ENCODE data around the gene CKAP4. TPM values are rescaled to one million over a fixed set of nuclear protein-coding genes. Genes with fewer than 3 reads are reported as not detected.

Gene CKAP4
- total and polyA plus RNA-seq, 2 experiments from 2014 or later = 32.3 to 58.8 TPM

- H3K4me3 ChIP-seq = no peak overlapping the region
- DNase-seq (ENCODE audit: low spot score) (no peak), ATAC-seq (no peak)
- no peak overlapping the region for H2AFZ ChIP-seq
- no peak overlapping the region for H3K4me2 ChIP-seq
- no peaks in the 10 kb centered on the region for H3K9me3 Mint-ChIP-seq
- H3K27me3 Mint-ChIP-seq (ENCODE audit: insufficient read depth, low read depth, poor library complexity) = no peaks in the 10 kb centered on the region
- H3K27ac Mint-ChIP-seq = no peak overlapping the region
- no peaks in the 10 kb centered on the region for H3K4me1 Mint-ChIP-seq
- H3K79me2 ChIP-seq (replicated peaks; ENCODE audit: insufficient read depth) = no peaks in the 10 kb centered on the region
- no peak overlapping the region for H3K27ac ChIP-seq (ENCODE audit: low read depth)
- no peaks in the 10 kb centered on the region for H3K4me1 ChIP-seq (ENCODE audit: insufficient read depth)
- H3F3A ChIP-seq (replicated peaks; ENCODE audit: low read depth) = no peaks in the 10 kb centered on the region
- no peaks in the 10 kb centered on the region for H3K36me3 ChIP-seq (ENCODE audit: insufficient read depth)
- no peak for TF ChIP-seq CTCF (conservative IDR thresholded peaks at IDR 0.05; ENCODE audit: low read depth in 2 of 2)
- no peak for TF ChIP-seq ZNF462 (CRISPR knock-in tag; IDR thresholded peaks at IDR 0.05)
- TF ChIP-seq ETS1 (IDR thresholded peaks at IDR 0.05) = no peak
- TF ChIP-seq ZNF114 (CRISPR knock-in tag; IDR thresholded peaks at IDR 0.05) = no peak
- TF ChIP-seq JUNB (IDR thresholded peaks at IDR 0.05; ENCODE audit: unreplicated experiment) = no peak
- TF ChIP-seq EZH2 (IDR thresholded peaks at IDR 0.05; ENCODE audit: low read depth, unreplicated experiment) = no peak
- no peak for TF ChIP-seq NANOG (IDR thresholded peaks at IDR 0.05; ENCODE audit: borderline replicate concordance)
- TF ChIP-seq STAT1 (IDR thresholded peaks at IDR 0.05; ENCODE audit: unreplicated experiment) = no peak
- no peak for TF ChIP-seq REST (IDR thresholded peaks at IDR 0.05; ENCODE audit: unreplicated experiment)
- no peak for TF ChIP-seq ZNF331 (CRISPR knock-in tag; IDR thresholded peaks at IDR 0.05; ENCODE audit: low read depth)
- TF ChIP-seq CREB1 (CRISPR knock-in tag; IDR thresholded peaks at IDR 0.05; ENCODE audit: low read depth) = no peak
- TF ChIP-seq POLR2AphosphoS5 (IDR thresholded peaks at IDR 0.05; ENCODE audit: low read depth) = no peak
- TF ChIP-seq EZH2phosphoT487 (IDR thresholded peaks at IDR 0.05; ENCODE audit: unreplicated experiment) = no peak
- no peaks in the 10 kb centered on the region for H4K20me1 ChIP-seq (replicated peaks; ENCODE audit: insufficient read depth)
- H3K27me3 ChIP-seq (ENCODE audit: insufficient read depth) = no peaks in the 10 kb centered on the region
- H3K4me3 Mint-ChIP-seq = no peak overlapping the region
- no peaks in the 10 kb centered on the region for H3K9me2 ChIP-seq (ENCODE audit: insufficient read depth)
- no peaks in the 10 kb centered on the region for H3K36me3 Mint-ChIP-seq (ENCODE audit: low read depth)
Observed at GRCh38 chr12:106287364-106287763, 39.5 kb upstream of the CKAP4 start.
